IMR-90 (cell line): ENCODE data around the gene EIF4H. TPM values are rescaled to one million over a fixed set of nuclear protein-coding genes. Genes with fewer than 3 reads are reported as not detected.

ENCODE experiments used
- ATAC-seq: fragments of 200-7000 bp; cut with Tn5 transposase; 2 replicates; pipeline ENCODE4 v1.9.1; 2020; ENCODE audit warnings: low read depth, mild to moderate bottlenecking, moderate library complexity
- BruUV-seq: library from RNA; stranded (reverse); fragments of 400-500 nt; replicated peaks from 2 replicates; lab custom pipeline; 2021; lab: Mats Ljungman, UMichigan
- CTCF ChIA-PET: fragments of 300-600 bp; formaldehyde crosslinking; extraction: SDS; loops from one replicate; lab custom pipeline; 2021; ENCODE audit warnings: antibody characterized with exemption; lab: Yijun Ruan, JAX
- POLR2A ChIA-PET: fragments of 300-600 bp; sonication (Branson Sonifier 250); formaldehyde crosslinking; loops from one replicate; lab custom pipeline; 2022; ENCODE audit warnings: antibody characterized with exemption; ENCODE audit not compliant: unreplicated experiment; lab: Charles Lee
- DNase-seq: peaks from one replicate; pipeline ENCODE4 v3.0.0; 2013
- H2AFZ ChIP-seq: replicated peaks from 2 replicates; pipeline ENCODE3; 2013; ENCODE audit warnings: low read length, mild to moderate bottlenecking; ENCODE audit not compliant: poor library complexity
- H2AK5ac ChIP-seq: 2 replicates; pipeline ENCODE4 v1.6.1; 2013; ENCODE audit warnings: low read depth, low read length, inconsistent platforms
- H2AK9ac ChIP-seq: replicated peaks from 2 replicates; pipeline ENCODE3; 2013; ENCODE audit warnings: mild to moderate bottlenecking, low read depth, low read length, moderate library complexity; ENCODE audit not compliant: poor library complexity
- H2BK120ac ChIP-seq: 2 replicates; pipeline ENCODE4 v1.6.1; 2013; ENCODE audit warnings: low read depth, low read length, inconsistent platforms
- H2BK15ac ChIP-seq: 3 replicates; pipeline ENCODE4 v1.6.1; 2013; ENCODE audit warnings: low read depth, low read length, inconsistent platforms
- H2BK20ac ChIP-seq: 2 replicates; pipeline ENCODE4 v1.6.1; 2013; ENCODE audit warnings: low read depth, mild to moderate bottlenecking, inconsistent platforms, low read length, moderate library complexity
- H2BK5ac ChIP-seq: 2 replicates; pipeline ENCODE4 v1.6.1; 2013; ENCODE audit warnings: mild to moderate bottlenecking, low read depth, low read length, inconsistent platforms; ENCODE audit not compliant: poor library complexity, severe bottlenecking
- H3K14ac ChIP-seq: replicated peaks from 2 replicates; pipeline ENCODE4 v1.6.1; 2013; ENCODE audit warnings: low read depth, low read length, inconsistent platforms
- H3K18ac ChIP-seq: 2 replicates; pipeline ENCODE4 v1.6.1; 2013; ENCODE audit warnings: low read depth, low read length, control low read depth
- H3K23ac ChIP-seq: 2 replicates; pipeline ENCODE4 v1.6.1; 2013; ENCODE audit warnings: low read depth, low read length, inconsistent platforms
- H3K27ac ChIP-seq: 2 replicates; pipeline ENCODE4 v1.5.1; 2013; ENCODE audit warnings: mild to moderate bottlenecking, control low read depth, low read length; ENCODE audit not compliant: insufficient read depth
- H3K27me3 ChIP-seq: 2 replicates; pipeline ENCODE4 v1.6.1; 2013; ENCODE audit warnings: low read length; ENCODE audit not compliant: control insufficient read depth, insufficient read depth
- H3K36me3 ChIP-seq: 2 replicates; pipeline ENCODE4 v1.6.1; 2013; ENCODE audit warnings: low read length, mixed read lengths; ENCODE audit not compliant: control insufficient read depth, insufficient read depth
- H3K4ac ChIP-seq: 2 replicates; pipeline ENCODE4 v1.6.1; 2013; ENCODE audit warnings: low read depth, low read length, inconsistent platforms
- H3K4me1 ChIP-seq: 2 replicates; pipeline ENCODE4 v1.6.1; 2013; ENCODE audit warnings: low read length, mixed read lengths; ENCODE audit not compliant: control insufficient read depth, insufficient read depth
- H3K4me2 ChIP-seq: 2 replicates; pipeline ENCODE4 v1.6.1; 2013; ENCODE audit warnings: low read depth, mild to moderate bottlenecking, control low read depth, low read length, moderate library complexity
- H3K4me3 ChIP-seq: 2 replicates; pipeline ENCODE4 v1.5.1; 2013; ENCODE audit warnings: low read depth, mild to moderate bottlenecking, control low read depth, low read length, moderate library complexity; ENCODE audit not compliant: insufficient read depth
- H3K56ac ChIP-seq: 2 replicates; pipeline ENCODE4 v1.6.1; 2013; ENCODE audit warnings: low read length, inconsistent platforms; ENCODE audit not compliant: insufficient read depth; ENCODE audit errors: extremely low read depth
- H3K79me1 ChIP-seq, 2 experiments: 2 replicates each; pipeline ENCODE4 v1.6.1; 2013; ENCODE audit warnings: low read length in 2 of 2, inconsistent platforms in 1 of 2, low read depth in 1 of 2
- H3K9ac ChIP-seq: 2 replicates; pipeline ENCODE4 v1.6.1; 2013; ENCODE audit warnings: low read depth, low read length, control low read depth
- H3K9me1 ChIP-seq: 2 replicates; pipeline ENCODE4 v1.6.1; 2013; ENCODE audit warnings: low read length, inconsistent platforms; ENCODE audit not compliant: insufficient read depth
- H3K9me3 ChIP-seq: 2 replicates; pipeline ENCODE4 v1.6.1; 2013; ENCODE audit warnings: low read length; ENCODE audit not compliant: control insufficient read depth, insufficient read depth
- H4K20me1 ChIP-seq: 2 replicates; pipeline ENCODE4 v1.6.1; 2013; ENCODE audit warnings: low read length, inconsistent platforms; ENCODE audit not compliant: insufficient read depth
- H4K5ac ChIP-seq: 2 replicates; pipeline ENCODE4 v1.6.1; 2013; ENCODE audit warnings: mild to moderate bottlenecking, low read depth, low read length, control low read depth
- H4K8ac ChIP-seq, 2 experiments: 2 replicates each; pipeline ENCODE4 v1.6.1; 2013; ENCODE audit warnings: low read depth in 2 of 2, low read length in 2 of 2, control low read depth in 1 of 2, inconsistent platforms in 1 of 2
- H4K91ac ChIP-seq: 2 replicates; pipeline ENCODE4 v1.6.1; 2013; ENCODE audit warnings: low read depth, low read length, inconsistent platforms; ENCODE audit not compliant: insufficient read depth
- BHLHE40 ChIP-seq: fragments of 150-350 bp; IDR thresholded peaks from 2 replicates; pipeline ENCODE4 v1.6.1; 2016; ENCODE audit warnings: mild to moderate bottlenecking, low read depth, low read length
- CEBPB ChIP-seq: IDR thresholded peaks from 2 replicates; pipeline ENCODE4 v1.6.1; 2012; ENCODE audit warnings: low read depth, low read length, improper control_type of control experiment
- CHD1 ChIP-seq: IDR thresholded peaks from 2 replicates; pipeline ENCODE4 v1.6.1; 2012; ENCODE audit warnings: low read depth, low read length, improper control_type of control experiment
- MAFK ChIP-seq: IDR thresholded peaks from 2 replicates; pipeline ENCODE4 v1.6.1; 2012; ENCODE audit warnings: low read depth, low read length, improper control_type of control experiment
- MAZ ChIP-seq: IDR thresholded peaks from 2 replicates; pipeline ENCODE4 v1.6.1; 2012; ENCODE audit warnings: low read depth, mild to moderate bottlenecking, low read length, improper control_type of control experiment, moderate library complexity, borderline replicate concordance
- MXI1 ChIP-seq: IDR thresholded peaks from 2 replicates; pipeline ENCODE4 v1.6.1; 2012; ENCODE audit warnings: low read depth, mild to moderate bottlenecking, low read length, moderate library complexity, borderline replicate concordance
- NFE2L2 ChIP-seq: fragments of 150-350 bp; IDR thresholded peaks from 2 replicates; pipeline ENCODE4 v1.6.1; 2016; ENCODE audit warnings: low read depth, mild to moderate bottlenecking, low read length
- POLR2A ChIP-seq: IDR thresholded peaks from 2 replicates; pipeline ENCODE4 v1.6.1; 2012; ENCODE audit warnings: mild to moderate bottlenecking, low read depth, low read length
- RAD21 ChIP-seq: IDR thresholded peaks from 2 replicates; pipeline ENCODE4 v1.6.1; 2012; ENCODE audit warnings: low read length, improper control_type of control experiment
- RCOR1 ChIP-seq: IDR thresholded peaks from 2 replicates; pipeline ENCODE4 v1.6.1; 2012; ENCODE audit warnings: mild to moderate bottlenecking, low read length, improper control_type of control experiment; ENCODE audit not compliant: insufficient replicate concordance
- RFX5 ChIP-seq: IDR thresholded peaks from 2 replicates; pipeline ENCODE4 v1.8.0; 2012; ENCODE audit warnings: low read depth, mild to moderate bottlenecking, low read length, moderate library complexity
- SMC3 ChIP-seq: fragments of 150-350 bp; IDR thresholded peaks from 2 replicates; pipeline ENCODE4 v1.6.1; 2016; ENCODE audit warnings: low read depth, mild to moderate bottlenecking, antibody characterized with exemption, low read length, moderate library complexity
- WGBS, 2 experiments: methylation state at CpG; one replicate each; pipeline versions ENCODE4 v1.1.5 to v1.1.7; 2013; ENCODE audit warnings: missing lambda C conversion rate in 2 of 2; ENCODE audit not compliant: insufficient read length in 1 of 2; ENCODE audit errors: extremely low coverage in 2 of 2; 5-methylcytosine and 5-hydroxymethylcytosine counted together
- dilution Hi-C: fragments of 300-500 bp; cut with HindIII; formaldehyde crosslinking; loops from one replicate; pipeline ENCODE4 v1.14.3; 2018; ENCODE audit warnings: low sequenced_read_pairs; ENCODE audit not compliant: unreplicated experiment
- in situ Hi-C: fragments of 300-500 bp; cut with MboI; formaldehyde crosslinking; loops from 3 replicates; pipeline ENCODE4 v1.14.3; 2019; ENCODE audit warnings: low sequenced_read_pairs, inconsistent platforms, mixed read lengths
- intact Hi-C: fragments of 100-400 bp; cut with micrococcal nuclease; formaldehyde crosslinking; loops from 2 replicates; pipeline ENCODE4 v1.10.0; 2022
- polyA plus RNA-seq, 3 experiments: library from polyadenylated mRNA; depleted of rRNA; stranded (reverse); fragments of >200 nt; gene quantifications; 2 replicates each; pipeline ENCODE4 v1.2.3, GENCODE V29; 2012; ENCODE audit warnings: low replicate concordance in 1 of 3
- total RNA-seq: library from RNA; depleted of rRNA; stranded (reverse); fragments of >200 nt; gene quantifications from 2 replicates; pipeline ENCODE4 v1.2.3, GENCODE V29; 2012
- TF ChIP-seq, protein P1 (sequence below): conservative IDR thresholded peaks from 2 replicates; pipeline ENCODE4 v1.5.1; 2012; ENCODE audit warnings: mild to moderate bottlenecking, low read depth, low read length, improper control_type of control experiment
- TF ChIP-seq, protein P2 (sequence below): fragments of 150-350 bp; IDR thresholded peaks from 2 replicates; pipeline ENCODE4 v1.6.1; 2016; ENCODE audit warnings: low read depth, mild to moderate bottlenecking, low read length, moderate library complexity, borderline replicate concordance
- TF ChIP-seq, protein P3 (sequence below): fragments of 150-350 bp; IDR thresholded peaks from 2 replicates; pipeline ENCODE4 v1.6.1; 2017; ENCODE audit warnings: mild to moderate bottlenecking, antibody characterized with exemption, low read length, low read depth

The EIF4H gene
- total and polyA plus RNA-seq, 2 of the 4 experiments (the other 2 are of a cell fraction), result 241 to 321 TPM

DNA sequence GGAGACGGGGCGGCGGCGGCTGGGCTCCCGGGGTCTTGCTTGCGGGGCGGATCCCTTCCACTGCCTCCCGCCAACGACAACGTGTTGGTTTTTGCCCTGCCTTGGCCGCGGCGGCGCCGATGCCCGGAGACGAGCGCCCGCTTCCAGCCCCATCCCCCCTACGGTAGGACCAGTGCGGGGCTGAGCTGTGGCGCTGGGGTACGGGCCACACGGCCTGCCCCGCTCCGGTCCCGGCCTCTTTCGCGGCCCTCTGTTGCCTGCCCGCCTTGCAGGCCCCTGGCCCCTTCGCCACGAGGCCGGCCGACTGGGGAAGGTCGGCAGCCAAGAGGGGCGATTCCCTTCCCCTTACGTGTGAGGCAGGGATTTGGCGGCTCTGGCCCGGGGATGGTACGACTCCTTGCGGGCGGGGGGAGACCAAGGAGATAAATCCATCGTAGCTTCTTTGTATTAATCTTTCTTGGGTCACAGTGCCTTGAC, 488 bp downstream of the EIF4H start:
- POLR2A ChIA-PET, result no interaction called here
- H2AK9ac ChIP-seq, result peak overlapping the region; percentile 94
- peak overlapping the region; percentile 94 for H3K9ac ChIP-seq
- H3K18ac ChIP-seq, result peak overlapping the region; percentile 44
- H3K79me1 ChIP-seq, result peaks cover 2 to 24% of the 10 kb centered on the region in 2 experiments; a peak in 3 of 4 replicates
- no peak overlapping the region for H2BK120ac ChIP-seq
- H4K8ac ChIP-seq, result peak overlapping the region; percentile 51 to 72; a peak in 2 of 4 replicates
- peak overlapping the region; percentile 82 for H2AK5ac ChIP-seq
- dilution Hi-C loops (no loop called here), in situ Hi-C loops (loop anchor here (5.0 kb wide), 1 partner anchor 97 kb away; no protein-coding TSS in a partner anchor), intact Hi-C loops (loop anchor here (2.0 to 5.0 kb wide), 2 partner anchors 97 to 308 kb away; no protein-coding TSS in a partner anchor)
- BruUV-seq, result no TSS peak
- no peak overlapping the region for H2BK20ac ChIP-seq
- H2BK15ac ChIP-seq, result no peak overlapping the region
- peak overlapping the region; percentile 98 for H2AFZ ChIP-seq
- H3K27ac ChIP-seq, result peak overlapping the region; percentile 89
- H4K5ac ChIP-seq, result peak overlapping the region; percentile 69
- peaks cover 14% of the 10 kb centered on the region for H3K9me1 ChIP-seq
- CTCF ChIA-PET, result interaction anchor here (0.8 to 1.2 kb wide), 3 partner anchors 12 to 107 kb away, joined by 4 to 5 read pairs (median 4); no protein-coding TSS in a partner anchor
- H3K4me3 ChIP-seq, result peak overlapping the region; percentile 92
- peak; percentile 51 for DNase-seq
- peaks cover 7% of the 10 kb centered on the region; the same call in 1 of the 2 replicates for H3K36me3 ChIP-seq
- peak overlapping the region; percentile 40 for H3K56ac ChIP-seq
- no peaks in the 10 kb centered on the region for H3K9me3 ChIP-seq
- peak overlapping the region; percentile 6 for H3K4ac ChIP-seq
- peak overlapping the region; percentile 86 for H3K23ac ChIP-seq
- peak; percentile 43 for ATAC-seq
- peak overlapping the region; percentile 41 for H4K91ac ChIP-seq
- H3K14ac ChIP-seq, result peak overlapping the region; percentile 86
- WGBS, 2 experiments, result 0% methylated on average over 4 of the region's 43 CpGs; no CpG with 5 or more reads in 1 of the 2 experiments
- H3K4me1 ChIP-seq, result peaks cover 9% of the 10 kb centered on the region
- H3K27me3 ChIP-seq, result no peaks in the 10 kb centered on the region
- peaks cover 49% of the 10 kb centered on the region for H4K20me1 ChIP-seq
- peak overlapping the region; percentile 78 for H2BK5ac ChIP-seq
- H3K4me2 ChIP-seq, result peak overlapping the region; percentile 99
- TF ChIP-seq SMC3, result no peak
- no peak for TF ChIP-seq MAFK
- TF ChIP-seq MAZ, result peak; percentile 23; the same call in 1 of the 2 replicates
- TF ChIP-seq MXI1, result 0 out of 2 replicates have a peak, but pooled peaks have one; percentile 20
- TF ChIP-seq CHD1, result no peak
- TF ChIP-seq RAD21, result no peak
- TF ChIP-seq, protein P1, sequence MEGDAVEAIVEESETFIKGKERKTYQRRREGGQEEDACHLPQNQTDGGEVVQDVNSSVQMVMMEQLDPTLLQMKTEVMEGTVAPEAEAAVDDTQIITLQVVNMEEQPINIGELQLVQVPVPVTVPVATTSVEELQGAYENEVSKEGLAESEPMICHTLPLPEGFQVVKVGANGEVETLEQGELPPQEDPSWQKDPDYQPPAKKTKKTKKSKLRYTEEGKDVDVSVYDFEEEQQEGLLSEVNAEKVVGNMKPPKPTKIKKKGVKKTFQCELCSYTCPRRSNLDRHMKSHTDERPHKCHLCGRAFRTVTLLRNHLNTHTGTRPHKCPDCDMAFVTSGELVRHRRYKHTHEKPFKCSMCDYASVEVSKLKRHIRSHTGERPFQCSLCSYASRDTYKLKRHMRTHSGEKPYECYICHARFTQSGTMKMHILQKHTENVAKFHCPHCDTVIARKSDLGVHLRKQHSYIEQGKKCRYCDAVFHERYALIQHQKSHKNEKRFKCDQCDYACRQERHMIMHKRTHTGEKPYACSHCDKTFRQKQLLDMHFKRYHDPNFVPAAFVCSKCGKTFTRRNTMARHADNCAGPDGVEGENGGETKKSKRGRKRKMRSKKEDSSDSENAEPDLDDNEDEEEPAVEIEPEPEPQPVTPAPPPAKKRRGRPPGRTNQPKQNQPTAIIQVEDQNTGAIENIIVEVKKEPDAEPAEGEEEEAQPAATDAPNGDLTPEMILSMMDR, result no peak
- no peak for TF ChIP-seq BHLHE40
- peak; percentile 66; the same call in 1 of the 2 replicates for TF ChIP-seq POLR2A
- TF ChIP-seq, protein P2, sequence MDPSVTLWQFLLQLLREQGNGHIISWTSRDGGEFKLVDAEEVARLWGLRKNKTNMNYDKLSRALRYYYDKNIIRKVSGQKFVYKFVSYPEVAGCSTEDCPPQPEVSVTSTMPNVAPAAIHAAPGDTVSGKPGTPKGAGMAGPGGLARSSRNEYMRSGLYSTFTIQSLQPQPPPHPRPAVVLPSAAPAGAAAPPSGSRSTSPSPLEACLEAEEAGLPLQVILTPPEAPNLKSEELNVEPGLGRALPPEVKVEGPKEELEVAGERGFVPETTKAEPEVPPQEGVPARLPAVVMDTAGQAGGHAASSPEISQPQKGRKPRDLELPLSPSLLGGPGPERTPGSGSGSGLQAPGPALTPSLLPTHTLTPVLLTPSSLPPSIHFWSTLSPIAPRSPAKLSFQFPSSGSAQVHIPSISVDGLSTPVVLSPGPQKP, result no peak
- no peak for TF ChIP-seq RCOR1
- TF ChIP-seq, protein P3, sequence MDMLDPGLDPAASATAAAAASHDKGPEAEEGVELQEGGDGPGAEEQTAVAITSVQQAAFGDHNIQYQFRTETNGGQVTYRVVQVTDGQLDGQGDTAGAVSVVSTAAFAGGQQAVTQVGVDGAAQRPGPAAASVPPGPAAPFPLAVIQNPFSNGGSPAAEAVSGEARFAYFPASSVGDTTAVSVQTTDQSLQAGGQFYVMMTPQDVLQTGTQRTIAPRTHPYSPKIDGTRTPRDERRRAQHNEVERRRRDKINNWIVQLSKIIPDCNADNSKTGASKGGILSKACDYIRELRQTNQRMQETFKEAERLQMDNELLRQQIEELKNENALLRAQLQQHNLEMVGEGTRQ, result 0 out of 2 replicates have a peak, but pooled peaks have one; percentile 10
- TF ChIP-seq NFE2L2, result no peak
- TF ChIP-seq CEBPB, result no peak
- TF ChIP-seq RFX5, result no peak
